K562 (cell line): ENCODE data around the gene KCTD13. TPM values are rescaled to one million over a fixed set of nuclear protein-coding genes. Genes with fewer than 3 reads are reported as not detected.

Source experiments
- CC2D1A ChIP-seq: fragments of 450-650 bp; IDR thresholded peaks from 2 replicates; pipeline ENCODE4 v1.6.1; 2017; ENCODE audit warnings: mild to moderate bottlenecking
- ESRRA ChIP-seq: fragments of 450-650 bp; IDR thresholded peaks from 2 replicates; pipeline ENCODE4 v1.6.1; 2014; ENCODE audit warnings: low read depth, mild to moderate bottlenecking, moderate library complexity, borderline replicate concordance
- HOXB6 ChIP-seq: fragments of 250-450 bp; sonication (Bioruptor Pico); IDR thresholded peaks from 2 replicates; pipeline ENCODE4 v1.5.1; 2022; ENCODE audit warnings: mild to moderate bottlenecking, borderline replicate concordance
- LCOR ChIP-seq: sonication (generic); formaldehyde crosslinking; IDR thresholded peaks from 2 replicates; pipeline ENCODE4 v1.8.0; 2022; ENCODE audit warnings: mild to moderate bottlenecking, missing genetic modification reagents
- MECOM ChIP-seq: fragments of 250-450 bp; sonication (Bioruptor Pico); IDR thresholded peaks from 2 replicates; pipeline ENCODE4 v1.8.0; 2022; ENCODE audit warnings: inconsistent platforms
- MEF2A ChIP-seq: IDR thresholded peaks from 2 replicates; pipeline ENCODE4 v1.6.1; 2011; ENCODE audit warnings: low read depth, mild to moderate bottlenecking, low read length, moderate library complexity; ENCODE audit not compliant: control insufficient read depth
- MIER1 ChIP-seq: fragments of 450-650 bp; IDR thresholded peaks from 2 replicates; pipeline ENCODE4 v1.6.1; 2016; ENCODE audit warnings: antibody characterized with exemption, mild to moderate bottlenecking, low read depth
- NELFE ChIP-seq: IDR thresholded peaks from 2 replicates; pipeline ENCODE4 v1.6.1; 2011; ENCODE audit warnings: mild to moderate bottlenecking; ENCODE audit not compliant: insufficient read depth, insufficient read length
- SRF ChIP-seq, 2 experiments: fragments of 250-450, 450-650 bp in 1 of 2; sonication (Bioruptor Pico) in 1 of 2; sonication (generic) in 1 of 2; formaldehyde crosslinking; IDR thresholded peaks; 2 replicates each; pipeline versions ENCODE4 v1.5.0 to v1.5.1; 2020 to 2022; ENCODE audit warnings: mild to moderate bottlenecking in 1 of 2, missing genetic modification reagents in 1 of 2
- TAF1 ChIP-seq: IDR thresholded peaks from 2 replicates; pipeline ENCODE4 v1.6.1; 2011; ENCODE audit warnings: mild to moderate bottlenecking, low read length, moderate library complexity; ENCODE audit not compliant: insufficient read depth, control insufficient read depth, severe bottlenecking; ENCODE audit errors: extremely low read depth
- ZNF75A ChIP-seq: fragments of 450-650 bp; formaldehyde crosslinking; IDR thresholded peaks from 2 replicates; pipeline ENCODE4 v1.4.0; 2020; ENCODE audit warnings: mild to moderate bottlenecking
- ZNF766 ChIP-seq: fragments of 200-800 bp; sonication (Bioruptor generic); conservative IDR thresholded peaks from 2 replicates; pipeline ENCODE4 v1.6.1; 2016; ENCODE audit warnings: missing genetic modification characterization, missing compliant biosample characterization
- polyA plus RNA-seq, 8 experiments: library from polyadenylated mRNA; depleted of rRNA in 4 of 8; stranded (reverse) in 5 of 8; unstranded in 3 of 8; fragments of >200 nt; fragmentation: Nextera tagmentation in 2 of 8; fragmentation: Illumina TruSeq in 1 of 8; extraction: Ambion mirVana in 2 of 8; extraction: Trizol in 1 of 8; gene quantifications; 2 replicates each; pipeline versions ENCODE4 v1.2.1 to v1.2.3, GENCODE V29; 2011 to 2014; ENCODE audit warnings: inconsistent platforms in 1 of 8, missing spikeins in 1 of 8
- total RNA-seq, 7 experiments: library from RNA; depleted of rRNA in 6 of 7; stranded (reverse); fragments of >200 nt in 6 of 7; fragmentation: Illumina TruSeq in 2 of 7; extraction: Trizol in 2 of 7; gene quantifications; 2 replicates each; pipeline versions ENCODE4 v1.2.1 to v1.2.3, GENCODE V29; 2011 to 2021; ENCODE audit warnings: low replicate concordance in 1 of 7
- TF ChIP-seq, protein P1 (sequence below): fragments of 250-450 bp; sonication (Bioruptor Pico); IDR thresholded peaks from 2 replicates; pipeline ENCODE4 v1.8.0; 2021; ENCODE audit warnings: moderate library complexity, mild to moderate bottlenecking, inconsistent platforms
- TF ChIP-seq, protein P2 (sequence below): fragments of 450-650 bp; IDR thresholded peaks from 2 replicates; pipeline ENCODE4 v1.6.1; 2018; ENCODE audit warnings: mild to moderate bottlenecking, low read depth; ENCODE audit not compliant: partially characterized antibody
- TF ChIP-seq, protein P3 (sequence below): fragments of 450-650 bp; formaldehyde crosslinking; IDR thresholded peaks from 2 replicates; pipeline ENCODE4 v1.4.0; 2022; ENCODE audit warnings: missing genetic modification characterization
- TF ChIP-seq, protein P4 (sequence below): IDR thresholded peaks from 3 replicates; pipeline ENCODE4 v1.6.1; 2011; ENCODE audit warnings: borderline replicate concordance, mild to moderate bottlenecking, moderate library complexity; ENCODE audit not compliant: insufficient read length; ENCODE audit errors: extremely low read depth
- TF ChIP-seq, protein P5 (sequence below), 2 experiments: fragments of 450-650 bp in 1 of 2; sonication (generic) in 1 of 2; formaldehyde crosslinking; conservative IDR thresholded peaks; 2 replicates each; pipeline versions ENCODE4 v1.4.0 to v1.8.1; 2020 to 2022; ENCODE audit warnings: mild to moderate bottlenecking in 1 of 2, missing genetic modification reagents in 1 of 2

Gene KCTD13
- total and polyA plus RNA-seq, 9 of the 15 experiments (the other 6 are each of a cell fraction or from before 2014, with no cell fraction given), result 1.0 to 20.6 (median 9.8) TPM

DNA sequence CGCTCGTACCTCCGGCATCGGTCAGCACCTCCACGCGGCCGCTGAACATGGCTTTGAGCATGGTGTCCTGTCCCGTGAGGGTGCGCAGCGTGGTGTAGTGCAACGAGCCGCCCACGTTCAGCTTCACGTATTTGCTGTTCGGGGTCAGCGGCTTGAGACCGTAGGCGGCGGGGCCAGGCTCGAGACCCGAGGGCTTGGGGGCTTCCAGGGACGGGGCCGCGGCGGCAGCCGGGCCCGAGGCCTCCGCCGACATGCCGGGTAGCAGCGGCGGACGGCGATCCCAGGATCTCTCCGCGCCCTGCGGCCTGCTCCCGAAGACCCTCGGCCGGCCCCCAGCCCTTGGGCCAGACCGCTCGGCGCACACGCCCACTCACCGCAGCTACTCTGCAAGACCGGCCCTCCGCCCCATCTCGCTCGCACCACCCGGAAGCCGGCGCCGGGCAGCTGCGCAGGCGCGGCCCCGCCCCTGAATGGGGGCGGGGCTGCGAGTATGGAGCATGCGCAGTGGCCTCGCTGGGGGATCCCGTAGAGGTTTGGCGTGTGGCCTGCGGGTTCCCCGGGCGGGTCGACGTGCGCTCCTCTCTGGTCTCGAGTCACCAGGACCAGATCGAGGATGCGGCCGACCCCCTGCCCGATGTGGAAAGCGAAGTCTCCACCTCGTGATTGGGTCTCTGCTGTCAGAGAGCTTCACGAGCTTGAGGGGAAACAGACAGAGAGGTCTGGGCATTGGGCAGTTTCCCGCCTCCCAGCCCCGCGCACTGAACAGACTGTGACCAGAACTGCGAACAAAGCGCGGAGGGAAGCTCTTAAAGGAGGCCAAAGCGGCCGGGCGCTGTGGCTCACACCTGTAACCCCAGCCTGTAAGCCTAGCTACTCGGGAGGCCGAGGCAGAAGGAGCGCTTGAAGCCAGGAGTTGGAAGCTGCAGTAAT lies at the start of gene KCTD13 (continued):
- TF ChIP-seq NELFE (no peak), TAF1 (peak; percentile 87), ZNF766 (CRISPR knock-in tag) (no peak), ZNF75A (CRISPR knock-in tag) (no peak), MIER1 (0 out of 2 replicates have a peak, but pooled peaks have one; percentile 41), MEF2A (no peak), MECOM (CRISPR knock-in tag) (no peak), LCOR (no peak), HOXB6 (CRISPR knock-in tag) (no peak), SRF (CRISPR knock-in tag; IDR thresholded peaks at IDR 0.05) (no peak), CC2D1A (no peak), ESRRA (peak; percentile 43; the same call in 1 of the 2 replicates)
- TF ChIP-seq, protein P1, sequence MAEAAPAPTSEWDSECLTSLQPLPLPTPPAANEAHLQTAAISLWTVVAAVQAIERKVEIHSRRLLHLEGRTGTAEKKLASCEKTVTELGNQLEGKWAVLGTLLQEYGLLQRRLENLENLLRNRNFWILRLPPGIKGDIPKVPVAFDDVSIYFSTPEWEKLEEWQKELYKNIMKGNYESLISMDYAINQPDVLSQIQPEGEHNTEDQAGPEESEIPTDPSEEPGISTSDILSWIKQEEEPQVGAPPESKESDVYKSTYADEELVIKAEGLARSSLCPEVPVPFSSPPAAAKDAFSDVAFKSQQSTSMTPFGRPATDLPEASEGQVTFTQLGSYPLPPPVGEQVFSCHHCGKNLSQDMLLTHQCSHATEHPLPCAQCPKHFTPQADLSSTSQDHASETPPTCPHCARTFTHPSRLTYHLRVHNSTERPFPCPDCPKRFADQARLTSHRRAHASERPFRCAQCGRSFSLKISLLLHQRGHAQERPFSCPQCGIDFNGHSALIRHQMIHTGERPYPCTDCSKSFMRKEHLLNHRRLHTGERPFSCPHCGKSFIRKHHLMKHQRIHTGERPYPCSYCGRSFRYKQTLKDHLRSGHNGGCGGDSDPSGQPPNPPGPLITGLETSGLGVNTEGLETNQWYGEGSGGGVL (CRISPR knock-in tag), result no peak
- TF ChIP-seq, protein P2, sequence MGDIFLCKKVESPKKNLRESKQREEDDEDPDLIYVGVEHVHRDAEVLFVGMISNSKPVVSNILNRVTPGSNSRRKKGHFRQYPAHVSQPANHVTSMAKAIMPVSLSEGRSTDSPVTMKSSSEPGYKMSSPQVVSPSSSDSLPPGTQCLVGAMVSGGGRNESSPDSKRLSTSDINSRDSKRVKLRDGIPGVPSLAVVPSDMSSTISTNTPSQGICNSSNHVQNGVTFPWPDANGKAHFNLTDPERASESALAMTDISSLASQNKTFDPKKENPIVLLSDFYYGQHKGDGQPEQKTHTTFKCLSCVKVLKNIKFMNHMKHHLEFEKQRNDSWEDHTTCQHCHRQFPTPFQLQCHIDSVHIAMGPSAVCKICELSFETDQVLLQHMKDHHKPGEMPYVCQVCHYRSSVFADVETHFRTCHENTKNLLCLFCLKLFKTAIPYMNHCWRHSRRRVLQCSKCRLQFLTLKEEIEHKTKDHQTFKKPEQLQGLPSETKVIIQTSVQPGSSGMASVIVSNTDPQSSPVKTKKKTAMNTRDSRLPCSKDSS, result no peak
- TF ChIP-seq, protein P3, sequence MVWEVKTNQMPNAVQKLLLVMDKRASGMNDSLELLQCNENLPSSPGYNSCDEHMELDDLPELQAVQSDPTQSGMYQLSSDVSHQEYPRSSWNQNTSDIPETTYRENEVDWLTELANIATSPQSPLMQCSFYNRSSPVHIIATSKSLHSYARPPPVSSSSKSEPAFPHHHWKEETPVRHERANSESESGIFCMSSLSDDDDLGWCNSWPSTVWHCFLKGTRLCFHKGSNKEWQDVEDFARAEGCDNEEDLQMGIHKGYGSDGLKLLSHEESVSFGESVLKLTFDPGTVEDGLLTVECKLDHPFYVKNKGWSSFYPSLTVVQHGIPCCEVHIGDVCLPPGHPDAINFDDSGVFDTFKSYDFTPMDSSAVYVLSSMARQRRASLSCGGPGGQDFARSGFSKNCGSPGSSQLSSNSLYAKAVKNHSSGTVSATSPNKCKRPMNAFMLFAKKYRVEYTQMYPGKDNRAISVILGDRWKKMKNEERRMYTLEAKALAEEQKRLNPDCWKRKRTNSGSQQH, result no peak
- TF ChIP-seq, protein P4, sequence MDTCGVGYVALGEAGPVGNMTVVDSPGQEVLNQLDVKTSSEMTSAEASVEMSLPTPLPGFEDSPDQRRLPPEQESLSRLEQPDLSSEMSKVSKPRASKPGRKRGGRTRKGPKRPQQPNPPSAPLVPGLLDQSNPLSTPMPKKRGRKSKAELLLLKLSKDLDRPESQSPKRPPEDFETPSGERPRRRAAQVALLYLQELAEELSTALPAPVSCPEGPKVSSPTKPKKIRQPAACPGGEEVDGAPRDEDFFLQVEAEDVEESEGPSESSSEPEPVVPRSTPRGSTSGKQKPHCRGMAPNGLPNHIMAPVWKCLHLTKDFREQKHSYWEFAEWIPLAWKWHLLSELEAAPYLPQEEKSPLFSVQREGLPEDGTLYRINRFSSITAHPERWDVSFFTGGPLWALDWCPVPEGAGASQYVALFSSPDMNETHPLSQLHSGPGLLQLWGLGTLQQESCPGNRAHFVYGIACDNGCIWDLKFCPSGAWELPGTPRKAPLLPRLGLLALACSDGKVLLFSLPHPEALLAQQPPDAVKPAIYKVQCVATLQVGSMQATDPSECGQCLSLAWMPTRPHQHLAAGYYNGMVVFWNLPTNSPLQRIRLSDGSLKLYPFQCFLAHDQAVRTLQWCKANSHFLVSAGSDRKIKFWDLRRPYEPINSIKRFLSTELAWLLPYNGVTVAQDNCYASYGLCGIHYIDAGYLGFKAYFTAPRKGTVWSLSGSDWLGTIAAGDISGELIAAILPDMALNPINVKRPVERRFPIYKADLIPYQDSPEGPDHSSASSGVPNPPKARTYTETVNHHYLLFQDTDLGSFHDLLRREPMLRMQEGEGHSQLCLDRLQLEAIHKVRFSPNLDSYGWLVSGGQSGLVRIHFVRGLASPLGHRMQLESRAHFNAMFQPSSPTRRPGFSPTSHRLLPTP, result no peak
- TF ChIP-seq, protein P5, sequence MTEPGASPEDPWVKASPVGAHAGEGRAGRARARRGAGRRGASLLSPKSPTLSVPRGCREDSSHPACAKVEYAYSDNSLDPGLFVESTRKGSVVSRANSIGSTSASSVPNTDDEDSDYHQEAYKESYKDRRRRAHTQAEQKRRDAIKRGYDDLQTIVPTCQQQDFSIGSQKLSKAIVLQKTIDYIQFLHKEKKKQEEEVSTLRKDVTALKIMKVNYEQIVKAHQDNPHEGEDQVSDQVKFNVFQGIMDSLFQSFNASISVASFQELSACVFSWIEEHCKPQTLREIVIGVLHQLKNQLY (CRISPR knock-in tag; conservative IDR thresholded peaks at IDR 0.05), result no peak
